Panc1 (cell line): ENCODE measurements around the gene ACER1.

ENCODE experiments used
- POLR2AphosphoS5 ChIP-seq: IDR thresholded peaks from 2 replicates; pipeline ENCODE4 v1.6.1; 2012; ENCODE audit warnings: mild to moderate bottlenecking, low read depth, low read length, moderate library complexity
- SIN3A ChIP-seq: IDR thresholded peaks from 2 replicates; pipeline ENCODE4 v1.6.1; 2012; ENCODE audit warnings: low read depth, mild to moderate bottlenecking, low read length, moderate library complexity, borderline replicate concordance; ENCODE audit not compliant: insufficient read depth
- TF ChIP-seq, protein P1 (sequence below): fragments of 450-650 bp; IDR thresholded peaks from 2 replicates; pipeline ENCODE4 v1.5.1; 2017; ENCODE audit warnings: mild to moderate bottlenecking
- TF ChIP-seq, protein P2 (sequence below), 2 experiments: IDR thresholded peaks; 2 replicates each; pipeline ENCODE4 v1.6.1; 2011 to 2012; ENCODE audit warnings: low read depth in 2 of 2, control low read depth in 1 of 2, low read length in 1 of 2, mild to moderate bottlenecking in 1 of 2, moderate library complexity in 1 of 2; ENCODE audit not compliant: insufficient read depth in 1 of 2

DNA sequence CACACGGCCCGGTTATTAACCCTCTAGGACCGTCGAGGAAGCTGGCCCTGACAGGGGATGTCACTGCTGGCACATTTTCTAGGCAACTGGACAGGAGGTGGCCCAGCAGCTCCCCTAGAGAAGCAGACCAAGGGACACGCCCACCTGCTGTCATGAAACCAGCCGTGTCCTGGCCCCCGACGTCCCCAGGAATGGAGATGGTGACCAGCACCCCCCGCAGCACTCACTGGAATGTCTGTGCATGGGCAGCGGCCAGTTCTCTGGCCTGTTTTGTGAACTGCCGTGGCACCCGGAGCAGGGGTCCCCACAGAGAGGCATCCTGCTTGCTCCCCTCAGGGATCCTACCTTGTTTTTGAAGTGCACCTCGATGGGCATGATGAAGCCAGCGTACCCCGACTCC, 71.5 kb downstream of the ACER1 start:
- TF ChIP-seq, protein P1, sequence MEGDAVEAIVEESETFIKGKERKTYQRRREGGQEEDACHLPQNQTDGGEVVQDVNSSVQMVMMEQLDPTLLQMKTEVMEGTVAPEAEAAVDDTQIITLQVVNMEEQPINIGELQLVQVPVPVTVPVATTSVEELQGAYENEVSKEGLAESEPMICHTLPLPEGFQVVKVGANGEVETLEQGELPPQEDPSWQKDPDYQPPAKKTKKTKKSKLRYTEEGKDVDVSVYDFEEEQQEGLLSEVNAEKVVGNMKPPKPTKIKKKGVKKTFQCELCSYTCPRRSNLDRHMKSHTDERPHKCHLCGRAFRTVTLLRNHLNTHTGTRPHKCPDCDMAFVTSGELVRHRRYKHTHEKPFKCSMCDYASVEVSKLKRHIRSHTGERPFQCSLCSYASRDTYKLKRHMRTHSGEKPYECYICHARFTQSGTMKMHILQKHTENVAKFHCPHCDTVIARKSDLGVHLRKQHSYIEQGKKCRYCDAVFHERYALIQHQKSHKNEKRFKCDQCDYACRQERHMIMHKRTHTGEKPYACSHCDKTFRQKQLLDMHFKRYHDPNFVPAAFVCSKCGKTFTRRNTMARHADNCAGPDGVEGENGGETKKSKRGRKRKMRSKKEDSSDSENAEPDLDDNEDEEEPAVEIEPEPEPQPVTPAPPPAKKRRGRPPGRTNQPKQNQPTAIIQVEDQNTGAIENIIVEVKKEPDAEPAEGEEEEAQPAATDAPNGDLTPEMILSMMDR, result no peak
- TF ChIP-seq POLR2AphosphoS5, result no peak
- TF ChIP-seq, protein P2, sequence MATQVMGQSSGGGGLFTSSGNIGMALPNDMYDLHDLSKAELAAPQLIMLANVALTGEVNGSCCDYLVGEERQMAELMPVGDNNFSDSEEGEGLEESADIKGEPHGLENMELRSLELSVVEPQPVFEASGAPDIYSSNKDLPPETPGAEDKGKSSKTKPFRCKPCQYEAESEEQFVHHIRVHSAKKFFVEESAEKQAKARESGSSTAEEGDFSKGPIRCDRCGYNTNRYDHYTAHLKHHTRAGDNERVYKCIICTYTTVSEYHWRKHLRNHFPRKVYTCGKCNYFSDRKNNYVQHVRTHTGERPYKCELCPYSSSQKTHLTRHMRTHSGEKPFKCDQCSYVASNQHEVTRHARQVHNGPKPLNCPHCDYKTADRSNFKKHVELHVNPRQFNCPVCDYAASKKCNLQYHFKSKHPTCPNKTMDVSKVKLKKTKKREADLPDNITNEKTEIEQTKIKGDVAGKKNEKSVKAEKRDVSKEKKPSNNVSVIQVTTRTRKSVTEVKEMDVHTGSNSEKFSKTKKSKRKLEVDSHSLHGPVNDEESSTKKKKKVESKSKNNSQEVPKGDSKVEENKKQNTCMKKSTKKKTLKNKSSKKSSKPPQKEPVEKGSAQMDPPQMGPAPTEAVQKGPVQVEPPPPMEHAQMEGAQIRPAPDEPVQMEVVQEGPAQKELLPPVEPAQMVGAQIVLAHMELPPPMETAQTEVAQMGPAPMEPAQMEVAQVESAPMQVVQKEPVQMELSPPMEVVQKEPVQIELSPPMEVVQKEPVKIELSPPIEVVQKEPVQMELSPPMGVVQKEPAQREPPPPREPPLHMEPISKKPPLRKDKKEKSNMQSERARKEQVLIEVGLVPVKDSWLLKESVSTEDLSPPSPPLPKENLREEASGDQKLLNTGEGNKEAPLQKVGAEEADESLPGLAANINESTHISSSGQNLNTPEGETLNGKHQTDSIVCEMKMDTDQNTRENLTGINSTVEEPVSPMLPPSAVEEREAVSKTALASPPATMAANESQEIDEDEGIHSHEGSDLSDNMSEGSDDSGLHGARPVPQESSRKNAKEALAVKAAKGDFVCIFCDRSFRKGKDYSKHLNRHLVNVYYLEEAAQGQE (IDR thresholded peaks at IDR 0.05; ENCODE audit: insufficient read depth in 1 of 2, low read depth in 2 of 2, low read length in 1 of 2), result no peak
- TF ChIP-seq SIN3A, result no peak
